ACC112 (cell line): Measurements from ENCODE around the gene REM2.
"Not testable (repeated sequence)": the region's sequence is repeated elsewhere in the genome, so short reads cannot be mapped to it uniquely, and the experiment has no call there.

ENCODE experiments used
- H2AFZ ChIP-seq: fragments of 200-600 bp; sonication (generic); one replicate; pipeline ENCODE4 v1.6.0; 2017; ENCODE audit warnings: antibody characterized with exemption, low read length; ENCODE audit not compliant: unreplicated experiment
- H3K27ac ChIP-seq: fragments of 200-600 bp; sonication (generic); 2 replicates; pipeline ENCODE4 v1.5.1; 2014; ENCODE audit warnings: low read depth, mild to moderate bottlenecking, antibody characterized with exemption, low read length, moderate library complexity
- H3K27me3 ChIP-seq: fragments of 200-600 bp; sonication (generic); 2 replicates; pipeline ENCODE4 v1.6.1; 2014; ENCODE audit warnings: mild to moderate bottlenecking, antibody characterized with exemption, low read length, moderate library complexity, mixed read lengths; ENCODE audit not compliant: insufficient read depth
- H3K36me3 ChIP-seq: fragments of 200-600 bp; sonication (generic); 2 replicates; pipeline ENCODE4 v1.6.1; 2016; ENCODE audit warnings: mild to moderate bottlenecking, antibody characterized with exemption, low read length, moderate library complexity, mixed read lengths; ENCODE audit not compliant: insufficient read depth
- H3K4me1 ChIP-seq: fragments of 200-600 bp; sonication (generic); one replicate; pipeline ENCODE4 v1.6.1; 2016; ENCODE audit warnings: low read length, mixed read lengths; ENCODE audit not compliant: insufficient read depth, unreplicated experiment, control insufficient read depth
- H3K4me3 ChIP-seq: fragments of 200-600 bp; sonication (generic); 2 replicates; pipeline ENCODE4 v1.5.1; 2014; ENCODE audit warnings: mild to moderate bottlenecking, low read depth, low read length
- H3K79me2 ChIP-seq: fragments of 200-600 bp; sonication (generic); one replicate; pipeline ENCODE4 v1.6.0; 2016; ENCODE audit warnings: low read length; ENCODE audit not compliant: control insufficient read depth, unreplicated experiment, insufficient read depth

The REM2 gene

DNA sequence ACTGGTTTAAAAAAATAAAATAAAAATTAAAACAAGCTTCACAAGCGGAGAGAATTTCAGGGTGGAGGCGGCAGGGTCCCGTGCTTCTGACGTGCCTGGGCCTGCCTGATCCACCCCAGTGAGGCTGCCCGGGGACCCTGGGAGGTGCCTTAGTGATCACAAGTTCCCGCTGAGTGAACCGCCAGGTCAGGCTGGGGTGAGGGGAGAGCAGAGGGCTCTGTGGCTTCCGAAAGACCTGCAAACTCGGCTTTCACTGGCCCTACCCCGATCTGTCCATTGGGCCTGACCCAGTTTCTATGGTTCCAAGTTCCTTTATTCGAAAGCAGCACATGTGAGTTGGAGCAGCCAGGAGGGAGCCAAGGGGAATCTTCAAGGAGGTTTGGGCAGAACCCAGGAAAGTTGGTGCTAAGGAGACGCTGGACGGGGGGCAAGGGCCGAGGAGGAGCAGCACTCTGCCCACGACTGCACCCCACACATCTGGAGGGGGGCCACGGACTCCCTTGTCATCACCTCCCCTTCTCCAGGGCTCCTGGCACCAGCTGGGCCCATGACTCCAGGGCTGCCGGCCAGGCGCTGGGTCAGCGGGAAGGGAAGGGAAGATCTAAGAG lies 33.7 kb upstream of the REM2 start:
- peaks cover 13% of the 10 kb centered on the region; the same call in 1 of the 2 replicates for H3K36me3 ChIP-seq
- H2AFZ ChIP-seq = no peak overlapping the region
- no peak overlapping the region for H3K4me3 ChIP-seq
- H3K4me1 ChIP-seq = peaks cover 77% of the 10 kb centered on the region
- no peaks in the 10 kb centered on the region for H3K27me3 ChIP-seq
- H3K27ac ChIP-seq = peak overlapping the region; percentile 100
- no peaks in the 10 kb centered on the region for H3K79me2 ChIP-seq

DNA sequence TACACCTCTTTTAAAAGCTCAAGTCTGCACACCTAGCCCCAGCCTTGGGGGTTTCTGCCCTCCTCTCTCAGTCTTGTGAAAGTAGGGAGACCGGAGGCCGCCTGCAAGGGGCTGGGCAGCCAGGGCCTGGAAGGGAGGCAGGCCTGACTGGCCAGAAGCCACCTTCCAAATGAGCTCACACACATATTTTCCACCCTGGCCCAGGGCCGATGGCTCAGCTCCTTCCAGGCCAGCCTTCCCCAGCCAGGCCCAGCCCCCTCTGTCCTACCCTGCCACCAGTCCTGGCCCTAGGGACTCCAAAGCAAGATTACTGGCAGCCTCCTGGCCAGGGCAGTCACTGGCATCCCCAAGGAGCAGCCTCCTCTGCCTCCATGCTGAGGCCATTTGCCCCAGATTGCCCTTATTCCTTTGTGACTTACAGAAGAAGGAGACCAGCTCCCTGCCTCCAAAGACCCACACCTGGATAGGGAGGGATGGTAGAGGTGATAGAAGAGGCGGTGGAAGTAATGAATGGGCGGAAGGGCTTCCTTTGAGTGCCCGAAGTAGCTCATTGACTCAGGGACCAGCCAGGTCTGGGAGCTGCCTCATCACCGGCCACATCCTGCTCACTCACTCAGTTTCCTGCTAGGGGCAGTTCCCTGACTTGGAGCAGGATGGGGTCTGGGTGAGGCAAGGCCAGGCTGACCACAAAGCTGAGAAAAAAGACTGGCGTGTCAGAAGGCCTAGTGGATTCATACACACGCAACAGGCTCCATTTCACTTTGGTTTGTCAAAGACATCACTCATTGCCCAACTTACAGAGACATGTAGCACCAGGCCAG lies 31.9 kb upstream of the REM2 start:
- Histone ChIP-seq H3K27ac (peak overlapping the region; percentile 100), H3K27me3 (no peaks in the 10 kb centered on the region), H2AFZ (no peak overlapping the region), H3K4me1 (peaks cover 68% of the 10 kb centered on the region), H3K36me3 (no peaks in the 10 kb centered on the region), H3K79me2 (no peaks in the 10 kb centered on the region), H3K4me3 (peak overlapping the region; percentile 60)

DNA sequence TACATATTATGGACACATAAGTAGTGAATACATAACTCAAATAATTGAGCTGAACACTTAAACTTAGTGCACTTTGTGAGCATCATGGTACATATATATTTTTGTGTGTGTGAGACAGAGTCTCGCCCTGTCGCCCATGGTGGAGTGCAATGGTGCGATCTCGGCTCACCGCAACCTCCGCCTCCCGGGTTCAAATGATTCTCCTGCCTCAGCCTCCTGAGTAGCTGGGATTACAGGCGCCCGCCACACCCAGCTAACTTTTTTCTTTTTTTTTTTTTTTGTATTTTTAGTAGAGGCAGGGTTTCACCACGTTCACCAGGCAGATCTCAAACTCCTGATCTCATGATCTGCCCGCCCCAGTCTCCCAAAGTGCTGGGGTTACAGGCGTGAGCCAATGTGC lies 30.8 kb upstream of the REM2 start:
- H3K27me3 ChIP-seq, H3K79me2 ChIP-seq, H2AFZ ChIP-seq, H3K36me3 ChIP-seq, H3K4me3 ChIP-seq: not testable (repeated sequence)
- Histone ChIP-seq H3K4me1 (peaks cover 58% of the 10 kb centered on the region), H3K27ac (peak overlapping the region; percentile 100)

DNA sequence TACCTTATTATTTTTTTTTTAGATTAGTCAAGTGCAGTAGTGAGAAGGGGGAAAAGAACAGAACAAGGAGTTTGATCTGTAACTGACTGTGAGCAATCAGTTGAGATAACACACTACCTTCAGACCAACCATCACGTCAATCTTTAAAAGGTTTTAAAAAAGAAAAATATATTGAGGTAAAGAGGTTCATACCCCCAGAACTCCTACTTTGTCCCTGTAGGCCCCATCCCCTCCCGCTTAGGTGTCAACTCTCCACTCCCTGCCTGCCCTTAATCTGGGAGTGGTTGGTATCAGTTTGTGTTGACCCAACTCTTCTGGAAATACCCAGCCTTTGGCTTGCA lies 30.5 kb upstream of the REM2 start:
- H3K79me2 ChIP-seq = no peaks in the 10 kb centered on the region
- H3K27ac ChIP-seq = peak overlapping the region; percentile 100
- 0 out of 2 replicates have a peak overlapping the region, but pooled peaks have one; percentile 79 for H3K4me3 ChIP-seq
- no peaks in the 10 kb centered on the region for H3K27me3 ChIP-seq
- peak overlapping the region; percentile 100 for H2AFZ ChIP-seq
- H3K36me3 ChIP-seq = no peaks in the 10 kb centered on the region; the same call in 1 of the 2 replicates
- H3K4me1 ChIP-seq = peaks cover 57% of the 10 kb centered on the region

DNA sequence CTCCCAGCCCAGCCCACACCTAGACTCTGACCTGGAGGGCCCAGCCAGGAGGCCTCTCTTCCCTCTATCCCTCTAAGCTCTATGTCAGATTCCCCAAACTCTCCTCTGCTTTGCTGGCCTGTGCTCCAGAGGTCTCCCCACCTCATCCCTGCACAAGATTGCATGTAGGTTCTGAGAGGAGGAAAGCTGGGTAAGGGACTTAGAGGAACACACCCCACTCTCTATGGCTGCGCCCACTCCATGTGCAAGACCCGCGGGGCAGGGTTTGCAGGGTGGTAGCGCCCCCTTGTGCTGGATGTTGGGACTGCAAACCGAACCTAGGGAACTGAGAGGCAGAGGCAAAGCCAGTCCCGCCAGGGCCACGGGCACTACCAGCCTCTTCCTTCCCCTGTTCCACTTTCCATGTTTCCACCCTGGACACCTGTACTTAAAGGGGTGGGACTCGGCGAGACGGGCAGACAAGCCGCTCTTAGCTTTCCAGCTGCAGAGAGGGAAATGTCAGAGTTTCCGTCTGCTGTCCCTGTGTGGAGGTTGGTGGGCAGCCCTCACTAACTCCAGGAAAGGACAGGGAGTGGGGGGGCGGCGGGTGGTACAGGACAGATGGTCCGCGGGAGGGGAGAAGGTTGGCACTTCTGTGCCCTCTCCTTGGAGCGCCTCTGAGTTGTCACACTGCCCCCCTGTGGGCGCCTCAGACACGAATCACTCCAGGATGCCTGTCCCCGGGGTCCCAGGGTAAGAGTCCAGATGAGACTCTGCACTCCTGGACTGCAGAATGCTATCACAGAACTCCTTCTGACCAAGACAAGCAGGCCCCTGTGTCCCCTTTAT lies 29.9 kb upstream of the REM2 start:
- Histone ChIP-seq H3K27me3 (no peaks in the 10 kb centered on the region), H2AFZ (peak overlapping the region; percentile 100), H3K36me3 (no peaks in the 10 kb centered on the region; the same call in 1 of the 2 replicates), H3K79me2 (no peaks in the 10 kb centered on the region), H3K27ac (peak overlapping the region; percentile 100), H3K4me3 (peak overlapping the region; percentile 79), H3K4me1 (peaks cover 51% of the 10 kb centered on the region)

DNA sequence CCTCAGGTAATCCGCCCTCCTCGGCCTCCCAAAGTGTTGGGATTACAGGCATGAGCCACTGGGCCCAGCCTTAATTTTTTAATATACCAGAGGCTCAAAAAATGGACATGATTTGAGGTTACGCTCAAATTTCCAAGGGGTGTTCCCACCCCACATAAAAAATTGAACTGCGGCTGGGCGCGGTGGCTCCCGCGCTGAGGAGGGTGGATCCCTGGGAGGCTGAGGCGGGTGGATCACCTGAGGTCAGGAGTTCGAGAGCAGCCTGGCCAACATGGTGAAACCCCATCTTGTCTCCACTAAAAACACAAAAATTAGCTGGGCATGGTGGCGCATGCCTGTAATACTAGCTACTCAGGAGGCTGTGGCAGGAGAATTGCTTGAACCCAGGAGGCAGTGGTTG lies 28.7 kb upstream of the REM2 start:
- not testable (repeated sequence) for H2AFZ ChIP-seq, H3K36me3 ChIP-seq, H3K4me3 ChIP-seq, H3K79me2 ChIP-seq, H3K27ac ChIP-seq, H3K27me3 ChIP-seq
- peaks cover 40% of the 10 kb centered on the region for H3K4me1 ChIP-seq

DNA sequence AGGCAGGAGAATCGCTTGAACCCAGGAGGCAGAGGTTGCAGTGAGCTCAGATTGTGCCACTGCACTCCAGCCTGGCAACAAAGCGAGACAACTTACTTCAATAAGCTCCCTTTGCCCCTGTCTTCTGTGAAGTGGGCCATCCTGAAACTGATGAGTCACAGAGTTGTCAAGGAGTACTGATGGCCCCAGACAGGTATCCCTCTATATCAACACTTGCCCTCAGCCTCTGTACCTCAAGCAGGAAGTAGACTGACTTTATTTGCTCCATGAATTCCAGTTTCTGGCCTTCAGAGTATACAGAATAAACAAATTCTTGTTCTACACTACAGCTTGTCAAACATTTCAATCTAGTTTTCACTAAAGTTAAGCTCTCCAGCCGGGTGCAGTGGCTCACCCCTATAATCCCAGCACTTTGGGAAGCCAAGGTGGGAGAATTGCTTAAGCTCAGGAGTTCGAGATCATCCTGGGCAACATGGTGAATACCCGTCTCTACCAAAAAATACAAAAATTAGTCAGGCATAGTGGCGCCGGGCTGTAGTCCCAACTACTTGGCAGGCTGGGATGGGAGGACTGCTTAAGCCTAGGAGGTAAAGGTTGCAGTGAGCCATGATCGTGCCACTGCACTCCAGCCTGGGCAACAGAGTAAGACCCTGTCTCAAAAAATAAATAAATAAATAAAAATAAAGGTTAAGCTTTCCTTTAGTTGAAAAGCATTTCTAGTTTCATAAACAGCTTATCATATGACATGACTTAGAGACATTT lies 27.9 kb upstream of the REM2 start:
- no peaks in the 10 kb centered on the region for H3K27me3 ChIP-seq
- H3K4me3 ChIP-seq = no peak overlapping the region
- no peak overlapping the region for H3K27ac ChIP-seq
- no peaks in the 10 kb centered on the region for H3K79me2 ChIP-seq
- no peak overlapping the region for H2AFZ ChIP-seq
- peaks cover 31% of the 10 kb centered on the region for H3K4me1 ChIP-seq
- H3K36me3 ChIP-seq = no peaks in the 10 kb centered on the region; the same call in 1 of the 2 replicates

DNA sequence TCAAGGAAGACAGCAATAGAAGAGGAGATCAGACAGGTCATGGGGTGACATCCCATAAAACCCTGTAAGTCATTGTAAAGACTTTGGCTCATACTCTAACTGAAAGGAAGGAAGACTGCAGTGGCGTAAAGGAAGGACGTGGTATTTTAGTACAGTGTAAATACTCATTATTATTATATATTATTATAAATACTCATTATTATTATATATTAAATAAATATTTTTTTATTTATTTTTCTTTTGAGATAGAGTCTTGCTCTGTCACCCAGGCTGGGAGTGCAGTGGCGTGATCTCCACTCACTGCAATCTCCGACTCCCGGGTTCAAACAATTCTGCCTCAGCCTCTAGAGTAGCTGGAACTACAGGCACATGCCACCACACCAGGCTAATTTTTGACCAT lies 26.6 kb upstream of the REM2 start:
- H3K27ac ChIP-seq = no peak overlapping the region
- no peaks in the 10 kb centered on the region; the same call in 1 of the 2 replicates for H3K36me3 ChIP-seq
- H3K27me3 ChIP-seq = no peaks in the 10 kb centered on the region
- H2AFZ ChIP-seq = no peak overlapping the region
- no peak overlapping the region for H3K4me3 ChIP-seq
- H3K79me2 ChIP-seq = no peaks in the 10 kb centered on the region
- H3K4me1 ChIP-seq = peaks cover 19% of the 10 kb centered on the region

DNA sequence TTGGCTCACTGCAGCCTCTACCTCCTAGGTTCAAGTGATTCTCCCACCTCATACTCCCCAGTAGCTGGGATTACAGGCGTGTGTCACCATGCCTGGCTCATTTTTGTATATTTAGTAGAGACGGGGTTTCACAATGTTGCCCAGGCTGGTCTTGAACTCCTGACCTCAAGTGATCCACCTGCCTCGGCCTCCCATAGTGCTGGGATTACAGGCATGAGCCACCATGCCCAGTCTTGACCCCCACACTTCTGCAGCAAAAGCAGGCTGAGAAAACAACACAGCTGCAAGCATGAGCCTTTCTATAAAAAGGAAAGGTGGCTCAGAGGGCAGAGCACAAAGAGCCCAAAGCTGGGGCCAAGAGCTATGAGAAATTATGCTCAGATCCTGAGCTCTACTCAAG lies 22.6 kb upstream of the REM2 start:
- H3K79me2 ChIP-seq, H3K4me3 ChIP-seq, H3K4me1 ChIP-seq, H3K27ac ChIP-seq, H2AFZ ChIP-seq, H3K36me3 ChIP-seq, H3K27me3 ChIP-seq: not testable (repeated sequence)

DNA sequence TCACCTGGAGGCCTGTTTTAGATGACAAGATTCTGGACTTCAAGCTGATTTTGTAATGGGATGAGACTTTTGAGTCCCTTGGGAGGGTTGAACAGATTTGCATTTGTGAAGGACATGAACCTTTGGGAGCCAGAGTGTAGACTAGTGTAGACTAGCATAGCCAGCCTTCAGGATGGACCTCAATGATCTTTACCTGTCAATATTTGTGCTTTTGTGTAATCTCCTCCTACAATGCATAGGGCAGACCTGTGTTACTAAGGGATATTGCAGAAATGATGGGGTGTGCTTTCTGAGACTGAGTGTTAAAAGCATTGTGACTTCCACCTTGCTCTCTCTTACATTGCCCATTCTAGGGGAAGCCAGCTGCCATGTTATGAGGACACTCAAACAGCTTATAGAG lies 21.4 kb upstream of the REM2 start:
- Histone ChIP-seq H3K4me3 (no peak overlapping the region), H3K79me2 (no peaks in the 10 kb centered on the region), H3K4me1 (no peaks in the 10 kb centered on the region), H2AFZ (no peak overlapping the region), H3K27me3 (no peaks in the 10 kb centered on the region), H3K36me3 (no peaks in the 10 kb centered on the region; the same call in 1 of the 2 replicates), H3K27ac (no peak overlapping the region)
